M059J (cell line): ENCODE results near the gene SEC31B. TPM values are rescaled to one million over a fixed set of nuclear protein-coding genes. Genes with fewer than 3 reads are reported as not detected.

Source experiments
- DNase-seq: peaks from one replicate; pipeline ENCODE4 v3.0.0-alpha.2; 2012; ENCODE audit warnings: low read depth
- total RNA-seq: library from RNA; depleted of rRNA; stranded (reverse); fragments of >200 nt; shearing (Covaris generic); gene quantifications from 2 replicates; pipeline ENCODE4 v1.2.3, GENCODE V29; 2014

The SEC31B gene
- total RNA-seq, 1 experiment from 2014 or later, result 0.34 TPM

GRCh38 chr10:100529475-100530298 is 10.0 kb upstream of the SEC31B start, which contains the start of gene NDUFB8:
Gene NDUFB8, minus strand, starts transcription at chr10:100529871. Its CDS starts 20 bp downstream, at chr10:100529851.
- DNase-seq, result peak; percentile 83

GRCh38 chr10:100528921-100529474 is 9.3 kb upstream of the SEC31B start:
- no peak for DNase-seq

GRCh38 chr10:100528123-100528886 is 8.6 kb upstream of the SEC31B start:
- no peak for DNase-seq

GRCh38 chr10:100524638-100525037 is 5.0 kb upstream of the SEC31B start:
- no peak for DNase-seq

- no peak for DNase-seq
These were observed 4.5 kb upstream of the SEC31B start for GRCh38 chr10:100524206-100524605.

GRCh38 chr10:100522945-100523344 is 3.3 kb upstream of the SEC31B start:
- DNase-seq, result no peak

DNA sequence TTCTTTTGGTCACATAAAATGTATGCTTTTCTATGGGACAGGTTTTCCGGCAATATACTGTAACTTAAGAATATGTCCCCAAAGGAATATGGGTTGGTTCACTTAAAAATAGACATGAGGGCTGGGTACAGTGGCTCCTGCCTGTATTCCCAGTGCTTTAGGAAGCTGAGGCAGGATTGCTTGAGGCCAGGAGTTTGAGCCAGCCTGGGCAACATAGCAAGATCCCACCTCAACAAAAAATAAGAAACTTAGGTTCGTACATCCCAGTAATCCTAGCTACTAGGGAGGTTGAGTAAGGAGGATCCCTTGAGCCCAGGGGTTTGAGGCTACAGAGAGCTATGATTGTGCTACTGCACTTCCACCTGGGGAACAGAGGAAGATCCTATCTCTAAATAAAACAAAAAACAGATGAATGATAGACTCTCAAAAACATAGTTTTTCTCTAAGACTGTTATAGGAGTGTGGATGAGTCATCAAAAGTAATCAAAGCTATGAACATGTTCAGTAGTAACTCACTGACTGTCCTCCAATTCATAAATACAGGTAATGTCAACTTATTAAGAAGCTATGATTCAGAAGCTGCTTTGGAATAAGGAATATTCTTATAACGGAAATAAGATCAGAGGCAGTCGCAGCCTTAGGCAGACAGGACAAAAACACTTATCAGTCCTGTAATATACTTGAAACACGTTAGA is 2.6 kb upstream of the SEC31B start:
- no peak for DNase-seq

GRCh38 chr10:100520811-100521210 is 1.1 kb upstream of the SEC31B start:
- peak; percentile 54 for DNase-seq

DNA sequence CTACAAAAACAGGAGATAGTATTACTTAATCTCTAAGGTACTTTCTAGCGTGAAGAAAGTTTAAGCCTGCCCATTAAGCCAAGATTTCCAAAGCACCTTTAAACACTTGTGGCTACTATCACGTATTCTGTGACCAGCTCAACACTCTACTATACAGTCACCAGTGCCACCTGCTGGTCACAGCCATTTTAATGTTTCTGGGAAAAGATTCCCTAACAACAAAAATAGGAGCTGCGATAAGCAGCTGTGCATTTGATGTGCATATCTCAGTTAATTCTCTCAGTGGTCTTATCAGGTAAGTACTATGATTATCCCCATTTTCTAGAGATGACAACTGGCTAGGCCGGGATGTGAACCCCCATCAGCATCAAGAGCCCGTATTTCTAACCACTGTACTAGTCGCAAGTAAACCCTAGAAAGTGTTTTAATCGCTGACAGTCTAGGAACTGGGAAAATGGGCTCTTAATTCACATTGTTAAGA is 860 bp downstream of the SEC31B start:
- peak; percentile 73 for DNase-seq

GRCh38 chr10:100516847-100517246 is 2.8 kb downstream of the SEC31B start:
- peak; percentile 15 for DNase-seq

- DNase-seq, result no peak
These were observed 4.0 kb downstream of the SEC31B start for GRCh38 chr10:100515612-100516011.

GRCh38 chr10:100510533-100511308 is 8.9 kb downstream of the SEC31B start:
- DNase-seq, result no peak

DNA sequence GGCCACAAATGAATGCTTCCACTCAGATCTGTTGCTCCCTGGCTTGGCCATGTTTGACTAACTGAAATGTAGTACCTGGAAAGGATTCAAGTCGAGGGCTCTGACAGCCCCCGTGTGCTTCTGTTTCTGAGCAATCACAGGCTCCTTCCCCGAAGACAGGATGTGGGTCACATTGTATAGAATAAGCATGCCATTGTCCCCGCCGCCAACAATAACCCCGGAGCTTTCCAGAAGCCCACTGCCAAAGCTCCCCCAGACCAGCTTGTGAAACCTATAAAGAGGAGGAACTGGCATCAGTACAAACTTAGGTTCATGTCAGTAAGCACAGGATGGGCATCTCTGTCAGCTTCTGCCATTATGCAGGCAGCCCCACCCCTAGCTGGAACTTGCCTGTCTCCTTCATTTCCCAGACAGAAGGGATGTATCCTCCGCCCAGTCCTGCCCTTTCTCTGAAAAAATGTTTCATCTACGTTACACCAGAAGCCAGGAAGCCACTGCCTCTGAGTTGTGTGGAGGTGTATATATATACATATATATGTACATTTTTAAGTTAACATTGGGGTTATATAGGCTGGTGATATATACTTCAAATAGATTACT is 10.3 kb downstream of the SEC31B start:
- no peak for DNase-seq

GRCh38 chr10:100508691-100509150 is 10.9 kb downstream of the SEC31B start:
- peak; percentile 54 for DNase-seq

DNA sequence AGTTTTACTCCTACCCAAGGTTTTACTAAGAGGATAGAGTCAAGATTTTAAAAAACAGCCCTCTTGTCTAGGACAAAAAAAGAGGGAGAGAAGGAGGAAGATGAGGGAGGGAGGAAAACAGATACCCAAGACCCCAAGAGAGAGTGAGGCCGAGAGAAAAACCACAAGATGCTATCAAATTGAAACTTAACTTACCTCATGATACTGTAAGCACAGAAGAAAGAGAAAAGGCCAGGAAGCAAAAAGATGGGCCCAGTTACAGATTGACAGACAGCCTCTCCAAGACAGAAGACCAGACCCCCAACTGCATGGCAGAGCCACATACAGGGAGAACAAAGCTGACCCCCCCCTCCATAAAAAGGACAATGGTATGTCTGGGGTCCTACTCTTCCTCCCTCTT is 11.4 kb downstream of the SEC31B start:
- DNase-seq, result no peak

- no peak for DNase-seq
These were observed 12.3 kb downstream of the SEC31B start for GRCh38 chr10:100507357-100507732.

DNA sequence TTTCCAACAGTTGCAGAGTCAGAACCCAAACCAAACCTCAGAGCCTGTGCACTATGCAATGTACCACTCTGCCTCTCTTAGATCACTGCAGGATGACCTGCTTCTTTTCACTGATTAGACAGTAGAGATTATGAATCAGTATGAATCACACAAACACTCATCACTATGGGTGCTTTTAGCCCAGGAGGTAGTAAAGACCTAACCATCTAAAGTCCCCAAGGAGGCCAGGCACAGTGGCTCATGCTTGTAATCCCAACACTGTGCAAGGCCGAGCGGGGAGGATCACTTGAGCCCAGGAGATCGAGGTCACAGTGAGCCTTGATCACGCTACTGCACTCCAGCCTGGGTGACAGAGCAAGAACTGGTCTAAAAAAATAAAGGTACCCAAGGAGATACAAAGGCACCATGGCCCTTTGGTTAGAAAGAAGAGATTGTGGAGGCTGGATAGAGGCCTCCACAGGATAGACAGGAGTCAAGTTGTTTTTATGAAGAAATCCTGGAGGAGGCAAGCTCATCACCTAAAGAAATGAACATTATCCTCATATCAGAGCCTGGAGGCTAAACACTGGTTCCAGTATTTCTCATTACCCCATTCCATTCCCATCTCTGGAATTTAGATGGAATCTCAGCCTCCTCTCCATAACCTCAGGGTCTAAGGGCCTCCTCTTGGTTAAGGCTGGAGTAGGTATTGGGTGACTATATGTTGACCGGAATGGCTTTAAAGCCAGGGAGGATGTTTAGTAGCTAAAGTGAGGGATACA is 12.9 kb downstream of the SEC31B start:
- peak; percentile 69 for DNase-seq

GRCh38 chr10:100505164-100505563 is 14.5 kb downstream of the SEC31B start:
- DNase-seq, result no peak

GRCh38 chr10:100504096-100504495 is 15.6 kb downstream of the SEC31B start:
- no peak for DNase-seq
